DOHH2 (cell line): ENCODE results near the gene PARVB.

Experiments used
- CTCF ChIP-seq: fragments of 200-600 bp; sonication (generic); IDR thresholded peaks from one replicate; pipeline ENCODE4 v1.5.1; 2014; ENCODE audit warnings: antibody characterized with exemption, mild to moderate bottlenecking, low read depth, low read length; ENCODE audit not compliant: poor library complexity, severe bottlenecking
- EZH2phosphoT487 ChIP-seq: fragments of 200-600 bp; sonication (generic); IDR thresholded peaks from 2 replicates; pipeline ENCODE4 v1.6.1; 2017; ENCODE audit warnings: borderline replicate concordance, mild to moderate bottlenecking, antibody characterized with exemption, low read length, moderate library complexity, mixed read lengths

DNA sequence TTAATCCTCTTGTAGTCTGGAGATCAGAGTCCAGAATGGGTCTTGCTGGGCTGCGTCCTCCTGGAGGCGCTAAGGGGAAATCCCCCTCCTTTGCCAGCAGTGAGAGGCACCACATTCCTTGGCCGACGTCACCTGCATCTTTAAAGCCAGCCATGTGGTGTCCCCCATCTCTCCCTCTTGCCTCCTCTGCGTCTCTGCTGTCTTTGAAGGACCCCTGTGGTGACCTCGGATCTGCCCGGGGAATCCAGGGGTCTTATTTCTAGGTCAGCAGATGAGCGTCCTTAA is 27.2 kb upstream of the PARVB start:
- no peak for TF ChIP-seq CTCF
- TF ChIP-seq EZH2phosphoT487, result no peak
